ENCODE data around the gene CEACAM21.

The CEACAM21 gene

DNA sequence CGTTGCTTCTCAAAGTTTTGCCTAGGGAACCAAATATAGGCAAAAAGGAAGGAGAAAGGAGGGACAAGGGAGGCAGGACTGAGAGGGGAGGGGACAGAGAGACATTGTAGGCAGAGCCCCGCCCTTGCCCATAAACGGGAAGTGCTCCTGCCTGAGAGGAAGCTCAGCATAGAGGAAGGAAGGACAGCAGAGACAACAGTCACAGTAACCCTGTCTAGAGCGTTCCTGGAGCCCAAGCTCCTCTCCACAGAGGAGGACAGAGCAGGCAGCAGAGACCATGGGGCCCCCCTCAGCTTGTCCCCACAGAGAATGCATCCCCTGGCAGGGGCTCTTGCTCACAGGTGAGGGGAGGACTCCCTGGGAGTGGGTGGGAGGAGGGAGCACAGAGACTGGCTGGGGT lies at the start of gene CEACAM21:
TSS of gene CEACAM21 (plus strand) at position 169 of the 400 bp plus-strand sequence. CDS start at position 278, 109 bp downstream.
- H3K9ac ChIP-seq (ENCODE audit: low read length): no peak within 1 kb of the TSS
- H3K27me3 ChIP-seq (ENCODE audit: control insufficient read depth, insufficient read depth, low read length): no peaks in the 10 kb centered on the region
- H3K4me3 ChIP-seq (ENCODE audit: low read length): peak within 1 kb of the TSS; percentile 41
- H3K27ac ChIP-seq (ENCODE audit: low read depth, low read length): no peak within 1 kb of the TSS
- no peaks in the 10 kb centered on the region for H3K4me1 ChIP-seq (ENCODE audit: control insufficient read depth, insufficient read depth, low read length)
- H3K36me3 ChIP-seq (ENCODE audit: control insufficient read depth, insufficient read depth, low read length): no peaks in the 10 kb centered on the region

DNA sequence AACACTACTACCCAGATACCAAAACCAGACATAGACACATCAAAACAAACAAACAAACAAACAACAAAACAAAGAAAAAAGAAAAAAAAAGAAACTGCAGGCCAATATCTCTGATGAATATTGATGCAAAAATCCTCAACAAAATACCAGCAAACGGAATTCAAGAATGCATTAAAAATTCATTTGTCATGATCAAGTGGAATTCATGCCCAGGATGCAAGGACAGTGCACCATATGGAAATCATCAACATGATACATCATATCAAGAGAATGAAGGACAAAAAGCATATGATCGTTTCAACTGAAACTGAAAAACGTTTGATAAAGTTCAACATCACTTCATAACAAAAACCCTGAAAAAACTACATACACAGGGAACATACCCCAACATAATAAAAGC lies 48.9 kb upstream of the CEACAM21 start:
- Histone ChIP-seq H3K9ac (ENCODE audit: low read length) (no peak overlapping the region), H3K36me3 (ENCODE audit: control insufficient read depth, insufficient read depth, low read length) (no peaks in the 10 kb centered on the region), H3K27ac (ENCODE audit: low read depth, low read length) (no peak overlapping the region), H3K4me3 (ENCODE audit: low read length) (no peak overlapping the region), H3K27me3 (ENCODE audit: control insufficient read depth, insufficient read depth, low read length) (peaks cover 2% of the 10 kb centered on the region), H3K4me1 (ENCODE audit: control insufficient read depth, insufficient read depth, low read length) (no peaks in the 10 kb centered on the region)

DNA sequence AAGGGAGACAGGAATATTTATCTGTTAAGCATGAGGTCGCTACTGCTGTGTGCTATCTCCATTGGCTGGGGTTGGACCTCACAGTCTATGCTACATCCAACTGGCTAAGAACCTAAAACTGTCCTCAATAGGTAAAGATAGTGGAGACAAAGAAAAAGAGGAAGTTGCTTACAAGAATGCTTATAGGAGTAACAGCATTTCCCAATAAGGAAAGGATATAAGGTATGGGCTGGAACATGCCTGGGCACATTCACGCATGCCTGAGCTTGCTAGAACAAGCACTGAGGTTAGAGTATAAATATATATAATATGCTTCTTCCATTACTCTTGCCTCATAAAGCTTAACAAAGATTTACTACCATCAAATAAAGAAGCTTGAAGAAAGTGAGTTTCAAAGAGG lies 47.9 kb upstream of the CEACAM21 start:
- H3K36me3 ChIP-seq (ENCODE audit: control insufficient read depth, insufficient read depth, low read length): no peaks in the 10 kb centered on the region
- no peaks in the 10 kb centered on the region for H3K4me1 ChIP-seq (ENCODE audit: control insufficient read depth, insufficient read depth, low read length)
- peaks cover 2% of the 10 kb centered on the region for H3K27me3 ChIP-seq (ENCODE audit: control insufficient read depth, insufficient read depth, low read length)
- H3K4me3 ChIP-seq (ENCODE audit: low read length): no peak overlapping the region
- no peak overlapping the region for H3K9ac ChIP-seq (ENCODE audit: low read length)
- H3K27ac ChIP-seq (ENCODE audit: low read depth, low read length): no peak overlapping the region

DNA sequence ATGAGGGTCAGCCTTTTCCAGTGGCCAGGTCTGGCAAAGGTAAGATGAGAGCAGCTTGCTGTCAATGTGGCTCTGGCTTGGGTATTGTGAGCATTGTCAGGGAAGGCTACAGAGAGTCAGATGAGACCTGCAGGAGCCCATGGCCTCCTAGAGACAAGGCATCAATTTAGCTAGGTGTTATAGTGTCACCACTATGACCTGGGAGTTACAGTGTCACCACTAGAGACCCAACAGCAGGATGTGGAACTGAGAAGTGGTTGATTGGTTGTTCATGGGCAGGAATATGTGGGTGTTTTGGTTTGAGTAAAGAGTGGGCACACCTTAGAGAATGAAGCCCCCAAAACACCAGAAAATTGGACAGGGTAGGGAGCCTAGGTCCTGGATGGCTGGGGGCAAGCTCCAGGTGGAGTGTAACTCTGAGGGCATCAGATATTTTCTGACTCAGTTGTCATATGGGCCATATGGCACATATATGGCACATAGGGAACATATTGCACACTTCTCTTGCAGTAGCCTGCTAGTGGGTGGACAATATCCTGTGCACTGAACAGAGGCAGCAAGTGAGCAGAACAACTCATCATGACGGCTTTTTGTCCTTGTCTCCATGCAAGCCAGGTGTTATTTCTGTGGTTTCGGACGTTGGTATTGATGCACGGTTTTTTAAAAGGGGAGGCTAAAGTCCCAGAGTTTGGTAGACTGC lies 46.3 kb upstream of the CEACAM21 start:
- no peak overlapping the region for H3K9ac ChIP-seq (ENCODE audit: low read length)
- no peaks in the 10 kb centered on the region for H3K36me3 ChIP-seq (ENCODE audit: control insufficient read depth, insufficient read depth, low read length)
- no peak overlapping the region for H3K4me3 ChIP-seq (ENCODE audit: low read length)
- H3K27ac ChIP-seq (ENCODE audit: low read depth, low read length): no peak overlapping the region
- H3K27me3 ChIP-seq (ENCODE audit: control insufficient read depth, insufficient read depth, low read length): no peaks in the 10 kb centered on the region
- H3K4me1 ChIP-seq (ENCODE audit: control insufficient read depth, insufficient read depth, low read length): no peaks in the 10 kb centered on the region

DNA sequence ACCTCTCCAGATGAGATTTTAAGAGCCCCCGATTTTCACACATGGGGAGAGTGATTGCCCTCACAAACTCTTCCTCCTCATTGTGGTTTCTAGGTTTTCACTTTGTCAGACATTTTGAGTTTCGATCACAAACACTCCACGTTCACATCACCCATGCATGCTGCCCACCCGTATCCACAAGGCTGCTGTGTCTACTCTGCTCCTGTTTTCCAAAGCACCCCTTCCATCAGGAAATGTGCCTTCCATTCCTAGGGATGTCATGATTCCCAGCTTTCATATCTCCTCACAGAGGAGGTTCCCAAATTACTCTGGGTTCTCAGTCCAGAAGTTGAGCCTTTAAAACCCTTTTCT lies 45.8 kb upstream of the CEACAM21 start:
- H3K4me3 ChIP-seq (ENCODE audit: low read length): no peak overlapping the region
- H3K4me1 ChIP-seq (ENCODE audit: control insufficient read depth, insufficient read depth, low read length): no peaks in the 10 kb centered on the region
- H3K9ac ChIP-seq (ENCODE audit: low read length): no peak overlapping the region
- no peaks in the 10 kb centered on the region for H3K27me3 ChIP-seq (ENCODE audit: control insufficient read depth, insufficient read depth, low read length)
- no peaks in the 10 kb centered on the region for H3K36me3 ChIP-seq (ENCODE audit: control insufficient read depth, insufficient read depth, low read length)
- no peak overlapping the region for H3K27ac ChIP-seq (ENCODE audit: low read depth, low read length)

DNA sequence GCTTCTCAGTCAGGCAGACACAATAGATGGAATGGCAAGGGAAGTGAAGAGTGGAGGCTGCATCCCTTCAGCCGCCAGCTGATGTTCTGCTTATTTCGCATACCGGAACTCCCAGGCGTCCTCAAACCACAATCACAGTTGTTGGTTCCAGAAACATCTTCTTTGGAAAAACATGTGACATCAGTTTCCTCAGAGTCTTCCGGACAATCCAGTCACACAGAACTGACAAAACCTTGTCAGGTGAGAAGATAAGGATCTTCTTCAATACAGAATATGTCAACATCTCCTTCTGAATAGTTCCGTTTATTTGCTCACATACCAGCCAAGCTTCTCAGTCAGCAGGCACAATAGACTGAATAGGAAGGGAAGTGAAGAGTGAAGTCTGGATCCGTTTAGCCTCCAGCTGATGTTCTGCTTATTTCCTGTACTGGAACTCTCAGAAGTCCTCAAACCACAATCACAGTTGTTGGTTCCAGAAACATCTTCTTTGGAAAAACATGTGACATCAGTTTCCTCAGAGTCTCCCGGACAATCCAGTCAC lies 45.1 kb upstream of the CEACAM21 start:
- Histone ChIP-seq H3K4me3 (ENCODE audit: low read length) (no peak overlapping the region), H3K4me1 (ENCODE audit: control insufficient read depth, insufficient read depth, low read length) (no peaks in the 10 kb centered on the region), H3K27me3 (ENCODE audit: control insufficient read depth, insufficient read depth, low read length) (no peaks in the 10 kb centered on the region), H3K9ac (ENCODE audit: low read length) (no peak overlapping the region), H3K27ac (ENCODE audit: low read depth, low read length) (peak overlapping the region; percentile 16), H3K36me3 (ENCODE audit: control insufficient read depth, insufficient read depth, low read length) (no peaks in the 10 kb centered on the region)

DNA sequence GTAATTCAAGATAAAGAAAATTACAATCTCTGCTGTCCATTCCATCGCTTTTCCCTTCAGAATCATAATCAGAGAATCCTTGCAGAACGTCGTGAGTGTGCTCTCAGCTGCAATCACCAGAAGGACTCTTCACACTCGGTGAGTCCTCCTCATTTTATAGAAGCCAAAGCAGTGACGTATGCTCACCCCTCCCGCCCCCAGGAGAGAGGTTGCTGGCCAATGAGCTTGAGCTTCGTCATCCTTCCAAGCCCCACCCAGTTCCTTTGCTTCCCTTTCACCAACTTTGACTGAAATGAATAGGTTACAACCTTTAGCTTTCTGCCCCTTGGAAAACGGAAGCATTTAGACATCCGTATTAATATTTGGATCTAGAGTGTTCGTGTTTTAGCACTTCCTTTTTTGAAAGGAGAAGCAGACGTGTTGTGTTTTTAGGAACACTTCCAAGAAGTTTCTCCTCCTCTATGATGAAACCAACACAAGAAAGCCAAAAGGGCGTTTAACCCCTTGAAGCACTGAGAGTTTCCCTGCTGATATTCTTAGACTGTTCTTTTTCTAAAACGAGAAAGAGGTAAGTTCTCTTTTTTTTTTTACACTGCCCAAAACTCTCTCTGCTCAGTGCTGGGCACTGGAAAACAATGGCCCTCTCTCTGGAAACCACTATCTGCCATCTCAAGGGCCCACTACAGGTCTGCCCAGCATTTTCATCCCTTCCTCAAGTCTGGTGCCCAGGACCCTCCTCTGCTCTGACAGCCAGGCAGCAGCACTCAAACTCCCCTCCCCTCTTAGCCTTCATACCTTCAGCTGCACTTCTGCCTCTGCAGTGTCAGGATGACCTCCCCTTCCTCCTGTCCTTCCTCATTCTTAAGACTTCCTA lies 44.3 kb upstream of the CEACAM21 start:
- Histone ChIP-seq H3K4me3 (ENCODE audit: low read length) (peak overlapping the region; percentile 29), H3K27me3 (ENCODE audit: control insufficient read depth, insufficient read depth, low read length) (no peaks in the 10 kb centered on the region), H3K36me3 (ENCODE audit: control insufficient read depth, insufficient read depth, low read length) (no peaks in the 10 kb centered on the region), H3K4me1 (ENCODE audit: control insufficient read depth, insufficient read depth, low read length) (no peaks in the 10 kb centered on the region), H3K9ac (ENCODE audit: low read length) (no peak overlapping the region), H3K27ac (ENCODE audit: low read depth, low read length) (peak overlapping the region; percentile 16)

DNA sequence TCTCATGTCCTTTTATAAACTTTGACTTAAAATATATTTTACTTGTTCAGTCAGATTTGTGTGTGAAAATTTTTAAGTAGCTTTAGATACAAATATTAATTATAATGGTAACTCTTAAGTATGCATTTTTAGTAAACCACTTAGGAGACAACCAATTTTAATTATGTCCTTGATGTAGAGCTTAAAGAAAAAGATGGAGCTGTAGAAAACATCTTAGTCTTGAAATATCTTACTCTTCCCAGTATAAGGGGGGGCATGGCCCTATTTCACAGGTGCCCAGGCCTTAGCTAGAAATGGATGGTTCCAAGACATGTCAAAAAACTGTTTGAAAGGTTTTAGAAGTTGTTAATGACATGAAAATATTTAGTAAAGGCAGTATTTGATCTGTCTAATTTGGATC lies 43.4 kb upstream of the CEACAM21 start:
- no peak overlapping the region for H3K4me3 ChIP-seq (ENCODE audit: low read length)
- H3K4me1 ChIP-seq (ENCODE audit: control insufficient read depth, insufficient read depth, low read length): no peaks in the 10 kb centered on the region
- peaks cover 3% of the 10 kb centered on the region for H3K27me3 ChIP-seq (ENCODE audit: control insufficient read depth, insufficient read depth, low read length)
- no peaks in the 10 kb centered on the region for H3K36me3 ChIP-seq (ENCODE audit: control insufficient read depth, insufficient read depth, low read length)
- no peak overlapping the region for H3K9ac ChIP-seq (ENCODE audit: low read length)
- no peak overlapping the region for H3K27ac ChIP-seq (ENCODE audit: low read depth, low read length)

DNA sequence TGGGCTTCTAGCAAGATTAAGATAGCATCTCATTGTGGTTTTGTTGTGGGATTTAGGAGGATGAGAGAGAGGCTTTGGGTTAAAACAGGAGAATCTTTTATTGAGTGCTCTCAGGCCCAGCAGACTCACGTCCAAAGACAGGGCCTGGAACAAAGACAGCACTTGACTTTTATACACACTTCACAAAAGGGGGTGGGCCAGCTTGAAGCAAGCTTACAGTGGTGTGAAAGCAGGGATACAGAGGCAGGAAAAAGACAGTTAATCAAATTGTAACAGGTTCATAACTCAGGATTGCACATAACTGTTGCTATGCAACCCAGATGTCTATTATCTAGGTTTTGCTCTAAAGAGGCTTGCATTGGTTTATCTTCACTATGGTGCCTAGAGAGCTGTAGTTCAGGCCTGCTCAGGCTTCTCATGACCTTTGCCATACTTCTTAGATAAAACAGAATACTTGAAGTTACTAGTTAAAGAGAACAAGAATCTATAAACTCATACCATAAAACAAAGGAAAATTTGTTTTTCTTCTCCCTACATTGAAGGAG lies 42.2 kb upstream of the CEACAM21 start:
- no peaks in the 10 kb centered on the region for H3K36me3 ChIP-seq (ENCODE audit: control insufficient read depth, insufficient read depth, low read length)
- peaks cover 4% of the 10 kb centered on the region for H3K27me3 ChIP-seq (ENCODE audit: control insufficient read depth, insufficient read depth, low read length)
- no peak overlapping the region for H3K27ac ChIP-seq (ENCODE audit: low read depth, low read length)
- no peak overlapping the region for H3K9ac ChIP-seq (ENCODE audit: low read length)
- no peak overlapping the region for H3K4me3 ChIP-seq (ENCODE audit: low read length)
- H3K4me1 ChIP-seq (ENCODE audit: control insufficient read depth, insufficient read depth, low read length): no peaks in the 10 kb centered on the region

DNA sequence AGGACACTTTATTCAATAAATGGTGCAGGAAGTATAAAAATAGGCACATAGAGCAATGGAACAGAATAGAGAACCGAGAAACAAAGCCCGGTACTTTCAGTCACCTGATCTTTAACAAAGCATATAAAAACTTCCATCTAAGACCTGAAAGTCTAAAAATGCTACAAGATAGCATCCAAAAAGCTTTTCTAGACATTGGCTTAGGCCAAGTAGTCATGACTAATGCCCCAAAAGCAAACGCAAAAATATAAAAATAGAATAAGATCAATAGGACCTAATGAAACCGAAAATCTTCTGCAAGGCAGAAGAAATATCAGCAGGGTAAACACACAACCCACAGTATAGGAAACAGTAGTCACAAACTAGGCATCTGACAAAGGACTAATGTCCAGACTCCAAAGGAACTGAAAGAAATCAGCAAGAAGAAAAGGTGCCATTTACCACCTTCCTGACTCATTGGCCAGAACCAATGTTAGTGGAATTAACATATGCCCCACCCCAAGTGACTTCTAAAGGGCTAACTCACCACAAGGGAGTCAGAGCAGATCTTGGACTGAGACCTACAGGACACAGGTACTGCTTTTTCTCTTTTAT lies 40.8 kb upstream of the CEACAM21 start:
- no peak overlapping the region for H3K27ac ChIP-seq (ENCODE audit: low read depth, low read length)
- no peaks in the 10 kb centered on the region for H3K36me3 ChIP-seq (ENCODE audit: control insufficient read depth, insufficient read depth, low read length)
- no peaks in the 10 kb centered on the region for H3K4me1 ChIP-seq (ENCODE audit: control insufficient read depth, insufficient read depth, low read length)
- no peak overlapping the region for H3K4me3 ChIP-seq (ENCODE audit: low read length)
- H3K27me3 ChIP-seq (ENCODE audit: control insufficient read depth, insufficient read depth, low read length): peaks cover 4% of the 10 kb centered on the region
- no peak overlapping the region for H3K9ac ChIP-seq (ENCODE audit: low read length)

DNA sequence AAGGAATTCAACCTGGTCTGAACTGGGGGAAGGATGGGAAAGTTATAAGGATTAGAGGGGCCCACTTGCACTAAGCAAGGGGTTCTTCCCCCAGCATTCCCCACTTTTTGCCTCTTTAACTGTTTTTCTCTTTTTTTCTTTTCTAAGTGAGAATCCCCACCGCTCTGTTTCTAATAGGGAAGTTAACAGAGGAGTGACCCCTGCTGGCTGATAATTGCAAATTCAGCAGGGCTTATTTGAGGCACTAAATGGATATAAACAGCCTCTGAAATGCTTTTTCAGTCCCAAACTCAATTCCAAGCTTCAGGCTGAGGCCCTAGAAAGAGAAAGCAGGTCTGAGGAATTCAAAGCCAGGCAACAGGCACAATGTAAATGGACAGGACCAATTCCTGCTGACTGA lies 38.2 kb upstream of the CEACAM21 start:
- H3K27ac ChIP-seq (ENCODE audit: low read depth, low read length): no peak overlapping the region
- H3K36me3 ChIP-seq (ENCODE audit: control insufficient read depth, insufficient read depth, low read length): no peaks in the 10 kb centered on the region
- no peak overlapping the region for H3K9ac ChIP-seq (ENCODE audit: low read length)
- H3K4me3 ChIP-seq (ENCODE audit: low read length): no peak overlapping the region
- no peaks in the 10 kb centered on the region for H3K4me1 ChIP-seq (ENCODE audit: control insufficient read depth, insufficient read depth, low read length)
- peaks cover 4% of the 10 kb centered on the region for H3K27me3 ChIP-seq (ENCODE audit: control insufficient read depth, insufficient read depth, low read length)

DNA sequence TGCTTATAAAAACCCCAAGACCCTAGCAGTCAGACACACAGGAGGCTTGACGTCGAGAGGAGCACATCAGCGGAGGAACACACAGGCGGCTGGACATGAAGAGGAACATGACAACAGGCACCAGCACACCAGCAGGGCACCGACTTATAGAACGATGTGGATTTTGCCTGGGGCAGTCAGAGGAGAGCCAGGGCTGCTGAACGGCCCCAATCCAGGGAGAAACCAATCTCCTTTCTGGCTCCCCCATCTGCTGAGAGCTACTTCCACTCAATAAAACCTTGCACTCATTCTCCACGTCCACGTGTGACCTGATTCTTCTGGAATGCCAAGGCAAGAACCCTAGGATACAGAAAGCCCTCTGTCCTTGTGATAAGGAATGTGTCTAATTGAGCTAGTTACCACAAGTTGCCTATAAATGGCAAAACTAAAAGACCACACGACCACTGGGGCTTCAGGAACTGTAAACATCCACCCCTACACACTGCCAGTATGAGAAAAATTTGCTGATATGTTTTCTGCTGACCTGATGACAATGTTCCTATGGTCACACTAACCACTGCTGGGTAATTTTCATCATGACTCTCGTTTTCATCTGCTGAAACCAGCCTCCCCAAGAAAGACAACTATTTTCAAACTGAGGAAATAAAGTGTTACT lies 35.8 kb upstream of the CEACAM21 start:
- H3K4me3 ChIP-seq (ENCODE audit: low read length): no peak overlapping the region
- H3K9ac ChIP-seq (ENCODE audit: low read length): no peak overlapping the region
- peaks cover 4% of the 10 kb centered on the region for H3K27me3 ChIP-seq (ENCODE audit: control insufficient read depth, insufficient read depth, low read length)
- H3K4me1 ChIP-seq (ENCODE audit: control insufficient read depth, insufficient read depth, low read length): no peaks in the 10 kb centered on the region
- no peak overlapping the region for H3K27ac ChIP-seq (ENCODE audit: low read depth, low read length)
- H3K36me3 ChIP-seq (ENCODE audit: control insufficient read depth, insufficient read depth, low read length): no peaks in the 10 kb centered on the region

All from rectal smooth muscle tissue (tissue), 1 donor.